NCI-H82 treated with DMSO at 0.1 percent for 48 hours (cell line): Measurements from ENCODE around the gene MT1M.

Experiments used
- DNase-seq: peaks from one replicate; lab custom pipeline; 2025; ENCODE audit not compliant: unreplicated experiment; lab: John Stamatoyannopoulos, UW

Gene MT1M

DNA sequence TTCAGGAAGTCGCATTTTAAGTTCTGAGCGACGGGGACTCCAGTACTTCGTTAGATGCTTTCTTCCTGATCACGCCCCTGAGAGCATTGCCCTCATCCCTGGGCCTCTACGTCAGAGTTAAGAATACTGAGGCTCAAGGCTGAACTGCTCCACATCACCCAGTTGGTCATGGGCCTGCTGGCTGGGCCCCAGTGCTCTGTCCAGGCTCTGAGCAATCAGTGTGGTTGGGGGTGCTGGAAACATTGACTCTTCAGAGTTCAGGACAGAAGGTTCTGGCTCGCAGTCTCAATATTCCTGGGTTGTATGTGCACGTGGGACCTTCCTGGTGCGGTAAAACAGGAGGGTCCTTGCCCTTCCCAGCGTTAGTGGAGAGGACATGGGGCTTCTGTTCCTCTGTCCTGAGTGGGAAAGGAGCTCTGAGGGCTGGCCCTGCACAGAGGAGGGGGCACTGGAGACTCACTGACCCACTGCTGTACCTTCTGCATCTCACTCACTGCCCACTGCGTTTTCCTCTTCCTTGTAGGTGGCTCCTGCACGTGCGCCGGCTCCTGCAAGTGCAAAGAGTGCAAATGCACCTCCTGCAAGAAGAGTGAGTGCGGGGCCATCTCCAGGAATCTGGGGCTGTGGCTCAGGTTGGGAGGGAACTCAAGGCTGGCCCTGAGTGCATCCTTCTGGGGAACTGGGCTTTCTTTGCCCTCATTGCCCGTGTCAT lies 6.4 kb upstream of the MT1M start:
- no peak for DNase-seq

DNA sequence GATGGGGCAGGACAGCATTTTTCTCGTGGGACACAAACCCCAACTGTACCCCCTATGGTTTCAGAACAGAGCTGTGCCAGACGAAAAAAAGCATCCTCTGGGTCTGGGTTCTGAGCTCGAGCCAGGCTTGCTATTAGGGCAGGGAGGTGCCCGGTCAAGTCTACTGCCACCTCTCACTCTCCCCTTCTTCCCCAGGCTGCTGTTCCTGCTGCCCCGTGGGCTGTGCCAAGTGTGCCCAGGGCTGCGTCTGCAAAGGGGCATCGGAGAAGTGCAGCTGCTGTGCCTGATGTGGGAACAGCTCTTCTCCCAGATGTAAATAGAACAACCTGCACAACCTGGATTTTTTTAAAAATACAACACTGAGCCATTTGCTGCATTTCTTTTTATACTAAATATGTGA lies 5.8 kb upstream of the MT1M start:
- no peak for DNase-seq

DNA sequence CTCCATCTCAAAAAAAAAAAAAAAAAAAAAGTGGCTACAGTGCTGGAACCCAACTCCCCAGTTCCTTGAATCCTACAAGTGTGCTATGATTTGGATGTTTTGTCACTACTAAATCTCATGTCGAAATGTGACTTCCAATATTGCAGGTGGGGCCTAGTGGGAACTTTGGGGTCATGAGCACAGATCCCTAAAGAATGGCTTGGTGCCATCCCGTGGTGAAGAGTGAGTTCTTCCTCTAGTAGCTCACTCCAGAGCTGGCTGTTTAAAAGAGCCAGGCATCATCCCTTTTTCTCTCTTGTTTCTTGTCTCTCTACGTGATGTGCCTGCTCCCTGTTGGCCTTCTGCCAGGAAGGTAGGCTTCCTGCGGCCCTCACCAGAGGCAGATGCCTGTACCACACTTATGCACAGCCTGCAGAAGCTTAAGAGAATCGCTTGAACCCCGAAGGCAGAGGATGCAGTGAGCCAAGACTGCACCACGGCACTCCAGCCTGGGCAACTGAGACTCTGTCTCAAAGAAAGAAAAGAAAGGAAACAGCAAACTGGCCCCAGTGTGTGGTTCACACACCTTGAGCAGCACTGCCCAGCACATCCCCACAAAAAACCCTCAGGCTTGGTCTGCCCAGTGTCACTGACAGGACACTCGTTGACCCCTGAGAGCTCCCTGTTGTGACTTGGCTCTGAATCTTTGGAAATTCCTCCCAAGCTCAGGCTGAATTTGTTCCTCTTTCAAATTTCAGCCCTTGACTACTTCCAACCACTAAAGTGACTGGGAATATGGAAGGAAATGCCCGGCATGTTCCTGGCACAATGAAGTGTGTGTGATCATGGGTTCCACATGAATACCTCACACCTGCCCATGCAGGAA lies 3.7 kb upstream of the MT1M start:
- DNase-seq: no peak

DNA sequence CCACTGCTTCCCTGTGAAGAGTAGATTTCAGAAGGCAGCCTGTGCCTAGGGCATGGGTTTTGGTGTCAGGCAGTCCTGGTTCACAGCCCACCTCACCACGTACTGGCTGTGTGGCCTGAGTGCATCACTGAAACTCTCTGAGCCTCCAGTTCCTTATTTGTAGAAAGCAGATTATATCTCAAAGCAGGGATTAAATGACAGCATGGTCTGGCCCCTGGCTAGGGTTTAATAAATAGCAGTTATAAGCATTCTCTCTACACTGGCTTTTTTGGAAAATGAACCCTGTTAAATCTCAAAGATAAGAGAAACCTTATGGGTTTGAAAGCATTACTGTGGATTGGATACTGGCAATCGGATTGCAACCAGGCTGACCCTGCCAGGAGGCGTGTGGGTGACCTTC lies 2.9 kb upstream of the MT1M start:
- DNase-seq: no peak

DNA sequence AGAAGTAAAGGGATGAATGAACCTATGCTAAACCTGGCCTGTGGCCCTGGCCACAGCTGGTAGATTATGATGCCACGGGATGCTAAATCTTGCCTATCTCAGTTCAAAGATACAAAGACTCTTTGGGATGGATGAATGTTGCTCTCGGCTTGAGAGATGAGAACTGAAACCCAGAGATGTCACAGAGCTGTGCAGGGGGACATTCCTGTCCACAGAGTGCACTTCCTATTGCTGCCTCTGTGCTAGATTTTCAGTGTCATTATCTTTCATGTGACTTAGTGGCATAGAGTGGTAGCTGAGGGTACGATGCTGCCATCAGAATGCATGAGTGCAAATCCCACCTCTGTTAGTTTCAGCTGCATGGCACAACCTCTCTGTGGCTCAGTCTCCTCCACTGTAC lies 2.3 kb upstream of the MT1M start:
- no peak for DNase-seq

DNA sequence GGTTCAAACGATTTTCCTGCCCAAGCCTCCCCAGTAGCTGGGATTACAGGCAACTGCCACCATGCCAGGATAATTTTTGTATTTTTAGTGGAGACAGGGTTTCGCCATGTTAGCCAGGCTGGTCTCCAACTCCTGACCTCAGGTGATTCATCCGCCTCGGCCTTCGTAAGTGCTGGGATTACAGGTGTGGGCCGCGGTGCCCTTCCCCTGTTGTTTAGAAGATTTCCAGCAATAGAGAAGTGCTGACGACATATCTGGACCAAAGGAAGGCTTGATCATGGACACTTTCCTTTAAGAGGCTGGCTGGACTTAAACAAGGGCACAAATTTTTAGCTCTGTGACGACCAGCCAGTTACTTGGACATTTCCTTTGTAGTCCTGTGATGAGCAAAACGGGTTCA lies 1.3 kb upstream of the MT1M start:
- DNase-seq: no peak

DNA sequence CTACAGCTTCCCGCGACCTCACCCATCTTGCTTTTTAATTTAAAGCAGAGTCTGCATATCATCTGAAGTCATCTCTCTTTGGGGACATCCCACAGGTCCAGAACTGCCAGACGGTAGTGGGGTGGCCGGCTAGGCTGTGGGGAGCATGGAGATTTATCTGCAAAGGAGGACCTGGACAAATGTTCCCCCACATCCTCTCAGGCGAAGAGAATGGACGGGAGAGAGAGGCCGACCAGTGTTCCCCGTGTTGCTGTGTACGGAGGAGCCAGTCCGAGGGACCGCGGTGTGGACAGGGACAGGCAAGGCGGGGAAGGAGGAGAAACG lies 665 bp upstream of the MT1M start:
- no peak for DNase-seq

DNA sequence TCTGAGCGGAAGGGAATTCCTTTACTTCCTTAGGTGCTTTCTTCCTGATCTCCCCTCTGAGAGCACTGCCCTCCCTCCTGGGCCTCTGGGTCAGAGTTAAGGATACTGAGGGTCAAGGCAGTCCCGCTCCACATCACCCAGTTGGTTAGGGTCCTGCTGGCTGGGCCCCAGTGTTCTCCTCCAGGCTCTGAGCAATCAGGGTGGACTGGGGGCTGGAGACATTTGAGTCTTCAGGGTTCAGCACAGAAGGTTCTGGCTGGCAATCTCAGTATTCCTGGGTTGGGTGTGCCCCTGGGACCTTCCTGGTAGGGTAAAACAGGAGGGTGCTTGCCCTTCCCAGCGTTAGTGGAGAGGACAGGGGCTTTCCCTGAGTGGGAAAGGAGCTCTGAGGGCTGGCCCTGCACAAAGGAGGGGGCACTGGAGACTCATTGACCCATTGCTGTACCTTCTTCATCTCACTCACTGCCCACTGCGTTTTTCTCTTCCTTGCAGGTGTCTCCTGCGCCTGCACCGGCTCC lies 448 bp downstream of the MT1M start:
- DNase-seq: no peak

DNA sequence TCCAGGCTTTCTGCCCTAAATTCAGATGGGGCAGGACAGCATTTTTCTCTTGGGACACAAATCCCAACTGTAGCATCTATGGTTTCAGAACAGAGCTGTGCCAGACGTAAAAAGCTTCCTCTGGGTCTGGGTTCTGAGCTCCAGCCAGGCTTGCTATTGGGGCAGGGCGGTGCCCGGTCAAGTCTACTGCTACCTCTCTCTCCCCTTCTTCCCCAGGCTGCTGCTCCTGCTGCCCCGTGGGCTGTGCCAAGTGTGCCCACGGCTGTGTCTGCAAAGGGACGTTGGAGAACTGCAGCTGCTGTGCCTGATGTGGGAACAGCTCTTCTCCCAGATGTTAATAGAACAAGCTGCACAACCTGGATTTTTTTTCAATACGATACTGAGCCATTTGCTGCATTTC lies 1.1 kb downstream of the MT1M start:
- no peak for DNase-seq

DNA sequence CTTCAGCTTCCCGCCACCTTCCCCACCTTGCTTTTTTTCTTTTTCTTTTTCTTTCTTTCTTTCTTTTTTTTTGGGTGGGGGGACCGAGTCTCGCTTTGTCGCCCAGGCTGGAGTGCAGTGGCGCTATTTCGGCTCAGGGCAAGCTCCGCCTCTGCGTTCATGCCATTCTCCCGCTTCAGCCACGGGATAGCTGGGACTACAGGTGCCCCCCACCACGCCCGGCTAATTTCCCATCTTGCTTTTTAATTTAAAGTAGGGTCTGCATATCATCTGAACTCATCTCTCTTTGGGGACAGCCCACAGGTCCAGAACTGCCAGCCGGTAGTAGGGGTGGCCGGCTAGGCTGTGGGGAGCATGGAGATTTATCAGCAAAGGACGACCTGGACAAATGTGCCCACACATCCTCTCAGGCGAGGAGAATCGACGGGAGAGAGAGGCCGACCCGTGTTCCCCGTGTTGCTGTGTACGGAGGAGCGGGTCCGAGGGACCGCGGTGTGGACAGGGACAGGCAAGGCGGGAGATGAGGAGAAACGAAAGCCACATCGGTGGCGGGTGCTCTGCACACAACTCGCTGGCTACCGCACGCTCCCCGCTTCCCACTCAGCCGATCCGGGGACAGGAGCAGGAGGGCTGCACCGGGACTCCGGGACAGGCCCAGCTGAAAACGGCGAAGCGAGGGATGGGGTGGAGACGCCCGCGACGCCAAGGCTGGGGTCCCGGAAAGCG lies 2.4 kb downstream of the MT1M start:
- DNase-seq: no peak

DNA sequence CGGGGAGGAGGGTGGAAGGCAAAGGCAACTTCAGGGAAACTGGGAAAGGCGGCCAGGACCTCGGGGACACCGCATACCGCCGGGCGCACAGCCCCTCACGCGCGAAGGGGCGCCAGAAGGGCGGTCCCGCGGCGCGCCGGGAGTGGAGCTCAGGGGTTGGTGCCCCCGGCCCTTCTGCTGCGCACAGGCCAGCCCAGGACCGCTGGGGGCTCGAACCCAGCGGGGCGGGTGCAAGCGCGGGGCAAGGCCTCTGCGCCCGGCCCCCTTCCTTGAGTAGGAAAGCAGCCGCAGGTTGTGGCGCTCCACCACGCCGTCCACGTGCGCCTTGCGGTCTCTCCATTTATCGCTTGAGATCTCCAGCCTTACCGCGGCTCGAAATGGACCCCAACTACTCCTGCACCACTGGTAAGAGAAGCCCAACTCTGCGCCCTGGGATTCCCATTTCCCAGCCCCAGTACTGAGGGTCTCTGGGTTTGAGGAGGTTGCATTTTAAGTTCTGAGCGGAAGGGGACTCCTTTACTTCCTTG lies 3.0 kb downstream of the MT1M start:
- no peak for DNase-seq

DNA sequence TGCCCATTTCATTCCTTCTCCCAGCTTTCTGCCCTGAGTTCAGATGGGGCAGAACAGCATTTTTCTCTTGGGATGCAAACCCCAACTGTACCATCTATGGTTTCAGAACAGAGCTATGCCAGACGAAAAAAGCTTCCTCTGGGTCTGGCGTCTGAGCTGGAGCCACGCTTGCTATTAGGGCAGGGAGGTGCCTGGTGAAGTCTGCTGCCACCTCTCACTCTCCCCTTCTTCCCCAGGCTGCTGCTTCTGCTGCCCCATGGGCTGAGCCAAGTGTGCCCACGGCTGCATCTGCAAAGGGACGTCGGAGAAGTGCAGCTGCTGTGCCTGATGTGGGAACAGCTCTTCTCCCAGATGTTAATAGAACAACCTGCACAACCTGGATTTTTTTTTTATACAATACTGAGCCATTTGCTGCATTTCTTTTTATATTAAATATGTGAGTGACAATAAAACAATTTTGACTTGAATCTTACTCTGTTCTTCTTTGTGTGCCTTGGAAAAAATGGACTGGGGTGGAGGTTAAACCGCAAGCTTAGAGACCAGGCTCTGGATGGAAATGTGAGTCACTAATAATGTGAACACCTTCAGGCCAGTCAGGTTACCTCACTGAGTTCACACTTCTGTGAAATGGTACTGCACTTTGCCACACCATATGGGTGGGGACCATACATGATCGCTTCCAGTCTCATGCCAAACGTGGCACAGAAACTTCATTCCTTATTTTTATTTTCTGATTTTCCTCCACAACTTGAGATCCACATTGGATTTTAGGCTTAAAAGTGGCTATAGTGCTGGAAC lies 4.4 kb downstream of the MT1M start:
- no peak for DNase-seq

DNA sequence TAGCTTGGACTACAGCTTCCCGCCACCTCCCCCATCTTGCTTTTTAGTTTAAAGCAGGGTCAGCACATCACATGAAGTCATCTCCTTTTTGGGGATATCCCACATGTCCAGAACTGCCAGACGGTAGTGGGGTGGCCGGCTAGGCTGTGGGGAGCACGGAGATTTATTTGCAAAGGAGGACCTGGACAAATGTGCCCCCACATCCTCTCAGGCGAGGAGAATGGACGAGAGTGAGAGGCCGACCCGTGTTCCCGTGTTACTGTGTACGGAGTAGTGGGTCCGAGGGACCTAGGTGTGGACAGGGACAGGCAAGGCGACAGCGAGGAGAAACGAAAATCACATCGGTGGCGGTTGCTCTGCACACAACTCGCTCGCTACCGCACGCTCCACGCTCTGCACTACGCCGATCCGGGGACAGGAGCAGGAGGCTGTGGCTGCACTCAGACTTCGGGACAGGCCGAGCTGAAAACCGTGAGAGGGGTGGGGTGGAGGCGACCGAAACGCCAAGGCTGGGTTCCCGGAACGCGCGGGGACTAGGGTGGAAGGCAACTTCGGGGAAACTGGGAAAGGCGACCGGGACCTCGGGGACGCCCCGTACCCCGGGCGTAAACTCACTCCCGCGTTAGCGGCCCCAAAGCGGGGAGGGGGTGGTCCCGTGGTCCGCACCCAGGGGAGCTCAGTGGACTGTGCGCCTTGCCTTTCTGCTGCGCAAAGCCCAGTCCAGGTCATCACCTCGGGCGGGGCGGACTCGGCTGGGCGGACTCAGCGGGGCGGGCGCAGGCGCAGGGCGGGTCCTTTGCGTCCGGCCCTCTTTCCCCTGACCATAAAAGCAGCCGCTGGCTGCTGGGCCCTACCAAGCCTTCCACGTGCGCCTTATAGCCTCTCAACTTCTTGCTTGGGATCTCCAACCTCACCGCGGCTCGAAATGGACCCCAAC lies 5.6 kb downstream of the MT1M start, which contains the start of gene MT1A:
TSS of gene MT1A (plus strand) at position 853 of the 937 bp plus-strand sequence. CDS start at position 926, 73 bp downstream.
- DNase-seq: no peak

DNA sequence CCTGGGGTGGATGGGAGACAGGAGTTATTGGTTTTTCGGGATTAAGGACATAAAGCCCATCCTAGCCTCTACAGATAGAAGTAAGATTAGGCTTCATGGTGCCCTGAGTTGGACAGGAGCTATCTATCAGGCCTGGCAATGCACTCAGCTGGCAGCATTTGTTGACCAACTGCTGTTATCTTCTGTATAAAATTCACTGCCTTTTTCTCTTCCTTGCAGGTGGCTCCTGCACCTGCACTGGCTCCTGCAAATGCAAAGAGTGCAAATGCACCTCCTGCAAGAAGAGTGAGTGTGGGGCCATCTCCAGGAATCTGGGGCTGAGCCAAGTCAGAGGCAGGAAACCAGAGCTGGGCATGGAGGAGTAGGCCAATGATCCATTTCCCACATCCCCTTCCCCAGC lies 6.6 kb downstream of the MT1M start:
- DNase-seq: no peak

DNA sequence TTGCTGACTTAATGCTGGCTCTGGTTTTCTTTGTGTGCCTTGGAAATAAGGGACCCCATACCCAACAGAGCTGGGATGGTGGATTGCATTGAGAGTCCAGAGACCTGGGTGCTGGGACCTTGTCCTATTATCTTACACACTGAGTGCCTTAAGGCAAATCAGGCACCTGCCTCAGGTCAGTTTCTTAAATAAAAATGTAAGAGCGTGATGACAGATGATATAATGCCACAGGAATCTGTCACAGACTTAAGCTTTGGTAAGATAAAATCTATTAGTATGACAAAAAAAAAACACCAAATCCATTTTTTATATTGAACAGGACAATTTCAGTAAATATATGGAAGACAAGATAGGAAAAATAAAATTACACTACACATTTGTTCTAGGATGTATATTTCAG lies 7.6 kb downstream of the MT1M start:
- DNase-seq: no peak

DNA sequence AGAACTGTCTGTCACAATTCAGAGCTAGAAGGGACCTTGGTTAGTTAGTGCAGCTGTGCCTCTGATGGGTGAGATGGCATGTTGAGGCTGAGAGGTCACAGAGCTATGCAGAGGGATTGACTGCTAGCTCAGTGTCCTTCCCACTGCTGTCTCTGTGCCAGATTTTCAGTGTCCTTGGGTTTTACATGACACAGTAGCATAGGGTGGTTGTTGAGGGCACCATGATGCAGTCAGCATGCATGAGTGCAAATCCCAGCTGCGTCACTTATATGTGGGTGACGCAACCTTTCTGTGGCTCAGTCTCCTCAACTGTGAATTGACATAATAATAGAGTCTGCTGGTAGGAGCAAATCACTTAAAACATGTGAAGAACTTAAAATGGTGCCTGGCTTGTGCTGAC lies 8.7 kb downstream of the MT1M start:
- no peak for DNase-seq

DNA sequence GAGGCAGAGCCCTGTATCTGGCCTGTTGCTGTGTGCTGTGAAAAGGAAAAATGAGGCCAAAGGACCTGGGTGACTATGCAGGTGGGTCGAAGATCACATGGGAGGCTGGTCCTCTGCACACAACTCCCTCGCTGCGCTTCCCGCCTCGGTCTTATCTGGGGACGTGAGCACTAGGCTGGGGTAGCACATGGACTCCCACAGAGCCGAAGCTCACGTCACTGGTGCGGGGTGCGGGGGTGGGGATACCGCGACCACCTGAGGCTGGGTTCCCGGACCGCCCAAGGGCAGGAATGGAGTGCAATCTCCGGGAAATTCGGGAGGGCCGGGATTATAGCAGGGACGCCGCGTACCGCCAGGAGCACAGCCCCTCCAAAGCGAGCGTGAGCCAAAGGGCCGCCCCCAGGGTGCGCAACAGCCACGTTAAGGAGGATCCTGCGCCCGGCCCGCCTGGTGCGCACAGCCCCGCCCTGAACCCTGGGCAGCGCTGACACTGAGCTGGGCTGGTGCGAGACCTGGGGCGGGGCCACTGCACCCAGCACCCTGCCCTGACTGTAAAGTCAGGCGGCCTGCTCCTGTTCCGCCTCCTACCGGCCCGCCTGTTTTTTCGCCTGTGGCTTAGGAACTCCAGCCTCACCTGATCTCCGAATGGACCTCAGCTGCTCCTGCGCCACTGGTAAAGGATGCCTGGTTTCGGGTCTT lies 10.8 kb downstream of the MT1M start:
- no peak for DNase-seq

DNA sequence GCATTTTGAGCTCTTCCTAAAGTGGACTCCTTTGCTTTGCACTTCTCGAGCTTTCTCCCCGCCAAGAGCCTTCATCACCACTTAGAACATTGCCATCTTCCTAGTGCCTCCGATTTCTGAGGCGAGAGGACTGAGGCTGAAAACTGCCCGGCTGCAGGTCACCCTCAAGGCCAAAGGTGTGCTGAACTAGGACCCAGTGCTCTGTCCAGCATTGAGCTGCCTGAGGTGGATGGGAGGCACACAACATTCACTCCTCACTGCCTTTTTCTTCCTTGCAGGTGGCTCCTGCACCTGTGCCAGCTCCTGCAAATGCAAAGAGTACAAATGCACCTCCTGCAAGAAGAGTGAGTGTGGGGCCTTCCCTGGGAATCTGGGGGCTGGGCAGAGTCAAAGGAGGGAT lies 11.4 kb downstream of the MT1M start:
- no peak for DNase-seq

DNA sequence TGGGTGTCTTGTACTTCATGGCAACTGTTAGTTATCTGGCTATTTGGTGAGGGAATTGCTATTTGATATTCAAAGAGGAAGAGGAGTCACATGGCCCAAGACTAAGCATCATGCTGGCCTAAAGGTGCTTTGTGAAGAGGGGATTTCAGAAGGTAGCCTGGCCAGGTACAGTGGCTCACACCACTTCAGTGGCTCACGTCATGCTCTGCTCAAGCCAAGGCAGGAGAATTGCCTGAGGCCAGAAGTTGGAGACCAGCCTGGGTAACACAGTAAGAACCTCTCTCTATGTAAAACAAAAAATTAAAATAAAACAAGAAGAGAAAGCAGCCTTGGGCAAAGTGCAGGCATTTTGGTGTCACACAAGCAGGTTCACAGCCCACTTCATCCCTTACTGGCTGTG lies 12.9 kb downstream of the MT1M start:
- no peak for DNase-seq
